Measurements from ENCODE around the gene MAPKAPK2. TPM values are rescaled to one million over a fixed set of nuclear protein-coding genes. Genes with fewer than 3 reads are reported as not detected.

The MAPKAPK2 gene
- total RNA-seq: 39.5 and 45.9 TPM in 2 replicates

GRCh38 chr1:206684478-206685333 is at the start of gene MAPKAPK2:
Gene MAPKAPK2, plus strand, starts transcription at chr1:206684905. Its CDS starts 325 bp downstream, at chr1:206685230.

GRCh38 chr1:206635080-206635977 is 49.4 kb upstream of the MAPKAPK2 start, which contains the start of gene DYRK3:
Gene DYRK3, plus strand, starts transcription at chr1:206635536. Its CDS starts 168 bp downstream, at chr1:206635704.

GRCh38 chr1:206770531-206771337 is 86.0 kb downstream of the MAPKAPK2 start, which contains the start of gene IL19:
Gene IL19, plus strand, starts transcription at chr1:206770773. Its CDS starts 65,890 bp downstream, at chr1:206836663.

GRCh38 chr1:206772243-206772937 is 87.7 kb downstream of the MAPKAPK2 start, which contains the start of gene IL10:
Gene IL10, minus strand, starts transcription at chr1:206772494. Its CDS starts 59 bp downstream, at chr1:206772435.

Other genes with a start within 250 kb of the MAPKAPK2 start
- 10.3 and 10.9 TPM in 2 replicates for gene IKBKE, start 214.4 kb upstream of the MAPKAPK2 start, total RNA-seq
- gene RASSF5, start 177.4 kb upstream of the MAPKAPK2 start, total RNA-seq: 0.50 and 0.89 TPM in 2 replicates
- gene EIF2D, start 72.4 kb upstream of the MAPKAPK2 start, total RNA-seq: 49.4 and 52.3 TPM in 2 replicates
- gene DYRK3, start 49.4 kb upstream of the MAPKAPK2 start, total RNA-seq: 12.8 and 15.5 TPM in 2 replicates
- not detected in 2 replicates for gene IL19, start 85.9 kb downstream of the MAPKAPK2 start, total RNA-seq
- not detected in 2 replicates for gene IL10, start 87.6 kb downstream of the MAPKAPK2 start, total RNA-seq
- not detected in 2 replicates for gene IL20, start 180.7 kb downstream of the MAPKAPK2 start, total RNA-seq
- 0.34 and 0.45 TPM in 2 replicates for gene IL24, start 212.5 kb downstream of the MAPKAPK2 start, total RNA-seq
- 1.0 and 1.2 TPM in 2 replicates for gene FCMR, start 237.0 kb downstream of the MAPKAPK2 start, total RNA-seq

Data from bronchus fibroblast of lung (primary cell).